ENCODE results near the gene TAF1C.

The TAF1C gene

DNA sequence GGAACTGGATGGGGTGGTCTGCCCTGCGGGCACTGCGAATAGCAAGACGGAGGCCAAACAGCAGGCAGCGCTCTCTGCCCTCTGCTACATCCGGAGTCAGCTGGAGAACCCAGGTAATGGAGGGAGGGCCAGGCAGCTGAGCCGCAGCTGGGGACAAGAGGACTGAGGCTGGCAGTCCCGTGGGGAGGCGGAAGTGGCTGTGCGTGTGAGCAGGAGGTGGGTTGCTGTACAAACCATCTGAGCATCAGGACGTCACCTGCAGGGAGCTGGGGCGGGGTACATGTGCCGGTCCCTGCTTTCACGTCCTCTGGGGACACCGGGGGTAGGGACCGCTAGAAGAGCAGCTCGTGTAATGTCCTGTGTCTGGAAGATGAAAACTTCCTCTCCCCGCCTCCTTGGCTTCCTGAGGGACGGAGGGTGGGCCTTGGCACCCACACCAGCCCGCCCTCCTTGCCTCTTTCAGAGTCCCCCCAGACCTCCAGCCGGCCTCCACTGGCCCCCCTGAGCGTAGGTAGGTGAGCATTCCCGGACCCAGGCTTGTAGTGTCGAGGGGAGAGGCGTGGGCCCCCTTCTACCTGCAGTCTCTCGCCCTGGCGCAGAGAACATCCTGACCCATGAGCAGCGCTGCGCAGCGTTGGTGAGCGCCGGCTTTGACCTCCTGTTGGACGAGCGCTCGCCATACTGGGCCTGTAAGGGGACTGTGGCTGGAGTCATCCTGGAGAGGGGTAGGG is 7.8 kb upstream of the TAF1C start:
- TF ChIP-seq, protein P1, sequence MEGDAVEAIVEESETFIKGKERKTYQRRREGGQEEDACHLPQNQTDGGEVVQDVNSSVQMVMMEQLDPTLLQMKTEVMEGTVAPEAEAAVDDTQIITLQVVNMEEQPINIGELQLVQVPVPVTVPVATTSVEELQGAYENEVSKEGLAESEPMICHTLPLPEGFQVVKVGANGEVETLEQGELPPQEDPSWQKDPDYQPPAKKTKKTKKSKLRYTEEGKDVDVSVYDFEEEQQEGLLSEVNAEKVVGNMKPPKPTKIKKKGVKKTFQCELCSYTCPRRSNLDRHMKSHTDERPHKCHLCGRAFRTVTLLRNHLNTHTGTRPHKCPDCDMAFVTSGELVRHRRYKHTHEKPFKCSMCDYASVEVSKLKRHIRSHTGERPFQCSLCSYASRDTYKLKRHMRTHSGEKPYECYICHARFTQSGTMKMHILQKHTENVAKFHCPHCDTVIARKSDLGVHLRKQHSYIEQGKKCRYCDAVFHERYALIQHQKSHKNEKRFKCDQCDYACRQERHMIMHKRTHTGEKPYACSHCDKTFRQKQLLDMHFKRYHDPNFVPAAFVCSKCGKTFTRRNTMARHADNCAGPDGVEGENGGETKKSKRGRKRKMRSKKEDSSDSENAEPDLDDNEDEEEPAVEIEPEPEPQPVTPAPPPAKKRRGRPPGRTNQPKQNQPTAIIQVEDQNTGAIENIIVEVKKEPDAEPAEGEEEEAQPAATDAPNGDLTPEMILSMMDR (conservative IDR thresholded peaks at IDR 0.05; ENCODE audit: control insufficient read depth, insufficient read depth, low read depth, low read length) = no peak
- no peak for DNase-seq (ENCODE audit: low read depth)

GRCh38 chr16:84194018-84194417 is 7.2 kb upstream of the TAF1C start:
- no peak for DNase-seq (ENCODE audit: low read depth)
- H3K4me3 ChIP-seq (ENCODE audit: control insufficient read depth, low read depth, low read length) = no peak overlapping the region
- TF ChIP-seq, protein P1 (conservative IDR thresholded peaks at IDR 0.05; ENCODE audit: control insufficient read depth, insufficient read depth, low read depth, low read length) = no peak

More for the DNA sequence above, 7.8 kb upstream of the TAF1C start:
- no peak overlapping the region for H3K4me3 ChIP-seq (ENCODE audit: control insufficient read depth, low read depth, low read length)

DNA sequence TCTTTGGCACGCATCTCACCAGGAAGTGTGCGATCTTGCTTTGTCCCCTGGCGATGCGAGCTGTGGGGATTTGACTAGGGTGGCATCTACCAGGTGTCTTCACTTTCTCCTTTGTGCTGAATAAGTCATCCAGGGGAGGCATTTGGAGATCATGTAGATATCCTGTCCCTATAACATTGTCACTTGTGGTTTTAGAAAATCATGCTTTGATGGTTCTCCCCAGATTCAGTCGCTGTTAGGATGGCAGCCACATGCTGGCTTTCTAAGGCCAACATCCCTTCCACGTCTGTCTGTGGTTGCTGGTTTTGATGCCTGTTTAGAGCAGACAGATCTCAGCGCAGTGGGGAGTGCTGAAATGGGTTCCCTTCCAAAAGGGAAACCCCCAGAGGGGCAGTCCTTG is 6.6 kb upstream of the TAF1C start:
- no peak for DNase-seq (ENCODE audit: low read depth)
- TF ChIP-seq, protein P1 (conservative IDR thresholded peaks at IDR 0.05; ENCODE audit: control insufficient read depth, insufficient read depth, low read depth, low read length) = no peak
- H3K4me3 ChIP-seq (ENCODE audit: control insufficient read depth, low read depth, low read length) = no peak overlapping the region

- TF ChIP-seq, protein P1 (conservative IDR thresholded peaks at IDR 0.05; ENCODE audit: control insufficient read depth, insufficient read depth, low read depth, low read length) = no peak
- DNase-seq (ENCODE audit: low read depth) = no peak
- H3K4me3 ChIP-seq (ENCODE audit: control insufficient read depth, low read depth, low read length) = no peak overlapping the region
Observed at GRCh38 chr16:84191466-84191865, 4.6 kb upstream of the TAF1C start.

DNA sequence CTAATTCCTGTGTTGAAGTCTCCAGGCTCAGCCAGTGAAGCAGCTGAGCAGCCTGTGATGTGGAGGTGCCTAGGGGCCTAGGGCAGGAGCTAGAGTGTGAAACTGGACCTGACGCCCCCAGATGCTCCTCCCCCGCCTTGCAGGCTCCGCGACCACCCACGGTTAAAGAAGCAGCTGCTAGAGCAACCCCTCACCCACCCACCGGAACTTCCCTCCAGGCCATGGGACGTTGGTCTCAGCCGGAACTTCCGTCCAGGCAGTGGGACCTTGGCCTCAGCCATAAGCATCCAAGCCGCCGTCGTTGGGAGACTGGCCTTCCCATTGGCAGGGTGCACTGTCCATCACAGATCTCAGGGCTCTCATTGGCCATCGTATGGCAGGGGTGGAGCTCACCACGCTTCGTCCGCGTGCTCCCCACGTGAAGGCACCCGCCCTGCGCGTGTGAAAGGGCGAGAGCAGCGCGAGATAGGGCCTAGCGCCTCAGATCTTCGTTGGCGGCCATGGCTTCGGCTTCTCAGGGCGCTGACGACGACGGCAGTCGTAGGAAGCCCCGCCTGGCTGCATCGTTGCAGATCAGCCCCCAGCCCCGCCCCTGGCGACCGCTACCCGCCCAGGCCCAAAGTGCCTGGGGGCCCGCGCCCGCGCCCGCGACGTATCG is 4.0 kb upstream of the TAF1C start, which contains the start of gene ADAD2:
ADAD2 (plus strand) TSS at position 427 of the 658 bp plus-strand sequence; CDS start at position 501, 74 bp downstream.
- DNase-seq (ENCODE audit: low read depth) = no peak
- H3K4me3 ChIP-seq (ENCODE audit: control insufficient read depth, low read depth, low read length) = no peak within 1 kb of the TSS
- TF ChIP-seq, protein P1 (conservative IDR thresholded peaks at IDR 0.05; ENCODE audit: control insufficient read depth, insufficient read depth, low read depth, low read length) = no peak

DNA sequence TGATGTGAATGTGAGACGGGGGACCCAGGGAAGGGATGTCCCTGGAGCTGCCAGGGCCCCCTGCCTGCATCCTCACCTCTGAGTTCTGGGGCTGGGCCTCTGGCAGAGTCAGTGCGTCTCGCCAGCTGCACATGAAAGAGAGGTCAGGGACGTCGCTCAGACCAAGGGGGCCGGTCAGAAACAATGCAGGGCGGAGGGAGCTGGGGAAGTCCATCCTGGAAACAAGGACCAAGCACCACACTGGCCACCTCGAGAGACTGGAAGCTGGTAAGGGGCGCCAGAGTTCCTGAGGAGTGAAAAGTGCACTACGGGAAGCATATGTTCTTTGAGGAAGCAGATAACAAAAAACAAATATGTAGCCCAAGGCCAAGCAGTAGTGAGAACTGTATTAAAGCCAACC is 2.1 kb downstream of the TAF1C start:
- TF ChIP-seq, protein P1 (conservative IDR thresholded peaks at IDR 0.05; ENCODE audit: control insufficient read depth, insufficient read depth, low read depth, low read length) = no peak
- DNase-seq (ENCODE audit: low read depth) = no peak
- no peak overlapping the region for H3K4me3 ChIP-seq (ENCODE audit: control insufficient read depth, low read depth, low read length)
